GM18909 (cell line): ENCODE measurements around the gene DMD.
"Not testable (repeated sequence)": the region's sequence is repeated elsewhere in the genome, so short reads cannot be mapped to it uniquely, and the experiment has no call there.

Experiments used
- ATAC-seq: cut with Tn5 transposase; IDR thresholded peaks from one replicate; pipeline ENCODE4 v1.9.1; 2021; ENCODE audit warnings: mild to moderate bottlenecking; ENCODE audit not compliant: unreplicated experiment, poor library complexity

Gene DMD

GRCh38 chrX:31508338-31508737 lies 1703.0 kb downstream of the DMD start:
- no peak for ATAC-seq

DNA sequence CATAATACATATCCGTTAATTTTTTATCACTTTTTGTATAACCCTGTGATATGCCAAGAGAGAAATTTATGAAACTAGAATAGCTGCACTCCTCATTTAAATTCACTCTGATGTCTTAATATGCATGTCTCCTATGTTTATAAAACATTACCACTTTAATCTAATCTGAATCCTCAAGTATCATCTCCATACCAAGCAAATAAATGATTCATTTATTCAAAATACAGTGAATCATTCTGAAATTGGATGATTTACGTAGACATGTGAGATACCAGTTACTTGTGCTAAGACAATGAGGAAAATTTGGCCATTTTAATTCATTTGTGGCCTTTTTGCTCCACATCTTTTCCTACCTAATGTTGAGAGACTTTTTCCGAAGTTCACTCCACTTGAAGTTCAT lies 1704.4 kb downstream of the DMD start:
- no peak for ATAC-seq

- ATAC-seq, result no peak
Observed at GRCh38 chrX:31506360-31506759, 1705.0 kb downstream of the DMD start.

- ATAC-seq, result no peak
Observed at GRCh38 chrX:31500921-31501320, 1710.4 kb downstream of the DMD start.

DNA sequence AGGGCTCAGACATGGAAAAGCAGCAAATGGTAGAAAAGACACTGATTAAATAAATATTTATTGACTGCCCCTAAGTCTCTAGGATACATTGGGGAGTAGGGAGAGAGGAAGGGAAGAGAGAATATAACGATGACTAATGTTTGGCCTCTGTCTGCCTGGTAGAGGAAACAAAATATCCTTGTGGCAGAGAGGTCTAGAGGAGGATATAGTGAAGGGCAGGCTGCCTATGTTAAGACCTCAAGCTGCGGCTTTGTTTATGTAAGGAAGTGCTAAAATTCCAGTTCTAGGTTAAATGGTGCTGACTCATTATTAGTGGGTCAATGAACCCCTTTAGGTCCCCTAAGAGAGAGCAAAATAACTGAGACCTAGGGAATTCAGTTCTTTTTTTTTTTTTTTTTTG lies 1712.2 kb downstream of the DMD start:
- no peak for ATAC-seq

DNA sequence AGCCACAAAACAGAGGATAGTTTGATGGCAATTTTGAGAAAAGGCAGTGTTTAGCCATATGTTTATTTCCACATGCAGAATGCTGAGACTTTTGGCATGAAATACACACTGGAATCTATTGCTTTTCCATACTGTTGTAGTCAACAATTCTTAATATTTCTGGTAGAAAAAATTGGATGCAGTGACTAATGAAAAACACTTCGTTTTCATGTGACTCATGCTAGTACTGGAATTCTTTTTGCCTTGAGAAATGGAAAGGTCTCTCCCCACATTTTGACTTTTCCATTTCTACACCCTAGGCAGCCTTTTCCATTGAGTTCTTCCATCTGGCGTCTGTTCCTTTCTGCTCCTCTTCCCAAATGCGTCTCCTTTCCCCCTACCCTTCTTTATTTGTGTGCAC lies 1714.3 kb downstream of the DMD start:
- ATAC-seq, result no peak

DNA sequence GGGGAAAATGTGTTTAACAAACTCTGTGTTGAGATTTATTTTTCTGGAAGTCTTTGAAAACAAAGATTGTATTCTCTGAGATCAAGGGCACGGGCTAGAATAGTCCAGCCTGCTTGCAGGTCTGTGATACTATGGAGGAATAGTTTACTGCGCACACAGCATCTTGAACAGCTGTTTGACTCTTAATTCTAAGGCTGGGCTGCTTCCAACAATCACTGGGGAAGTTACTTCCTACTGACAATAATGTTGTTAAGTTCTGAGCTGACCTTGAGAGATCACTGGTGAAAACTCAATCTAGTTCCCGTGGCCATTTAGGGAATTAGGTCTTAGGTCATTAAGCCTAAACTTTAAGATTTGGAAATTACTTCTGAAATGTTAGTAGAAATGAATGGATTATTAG lies 1723.4 kb downstream of the DMD start:
- ATAC-seq, result no peak

GRCh38 chrX:31483336-31483735 lies 1728.0 kb downstream of the DMD start:
- ATAC-seq, result no peak

GRCh38 chrX:31480696-31481095 lies 1730.7 kb downstream of the DMD start:
- no peak for ATAC-seq

DNA sequence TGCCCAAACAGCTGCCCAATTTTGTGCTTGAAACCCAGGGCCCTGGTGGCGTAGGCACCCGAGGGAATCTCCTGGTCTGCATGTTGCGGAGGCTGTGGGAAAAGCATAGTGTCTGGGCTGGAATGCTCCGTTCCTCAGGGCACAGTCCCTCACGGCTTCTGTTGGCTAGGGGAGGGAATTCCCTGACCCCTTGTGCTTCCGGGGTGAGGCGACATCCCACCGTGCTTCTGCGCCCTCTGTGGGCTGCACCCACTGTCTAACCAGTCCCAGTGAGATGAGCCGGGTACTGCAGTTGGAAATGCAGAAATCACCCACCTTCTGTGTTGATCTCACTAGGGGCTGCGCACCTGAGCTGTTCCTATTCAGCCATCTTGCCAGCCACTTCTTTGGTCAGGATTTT lies 1740.1 kb downstream of the DMD start:
- ATAC-seq, result no peak

- ATAC-seq, result not testable (repeated sequence)
Observed at GRCh38 chrX:31470753-31471152, 1740.6 kb downstream of the DMD start.

- no peak for ATAC-seq
Observed at GRCh38 chrX:31464306-31464915, 1746.9 kb downstream of the DMD start.

DNA sequence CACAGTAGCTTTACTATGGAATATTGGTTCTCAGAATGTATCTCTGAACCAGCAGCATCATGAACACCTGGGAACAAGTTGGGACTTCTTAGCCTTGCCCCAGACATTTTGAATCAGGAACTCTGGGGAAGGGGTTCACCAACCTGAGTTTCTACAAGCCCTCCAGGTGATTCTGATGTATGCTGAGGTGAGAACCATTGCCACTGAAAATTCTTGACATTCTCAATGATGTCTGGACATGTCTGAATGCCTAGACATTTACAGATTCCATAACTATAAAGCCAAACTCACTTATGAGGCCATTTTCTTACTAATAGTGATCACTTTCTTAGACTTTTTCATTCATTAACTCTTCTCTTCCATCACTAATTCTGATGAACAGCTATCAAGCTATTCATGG lies 1750.1 kb downstream of the DMD start:
- ATAC-seq, result no peak

- no peak for ATAC-seq
Observed at GRCh38 chrX:31459361-31459760, 1752.0 kb downstream of the DMD start.

GRCh38 chrX:31449965-31450364 lies 1761.4 kb downstream of the DMD start:
- no peak for ATAC-seq

GRCh38 chrX:31449081-31449480 lies 1762.3 kb downstream of the DMD start:
- no peak for ATAC-seq

- no peak for ATAC-seq
Observed at GRCh38 chrX:31445542-31445941, 1765.8 kb downstream of the DMD start.

DNA sequence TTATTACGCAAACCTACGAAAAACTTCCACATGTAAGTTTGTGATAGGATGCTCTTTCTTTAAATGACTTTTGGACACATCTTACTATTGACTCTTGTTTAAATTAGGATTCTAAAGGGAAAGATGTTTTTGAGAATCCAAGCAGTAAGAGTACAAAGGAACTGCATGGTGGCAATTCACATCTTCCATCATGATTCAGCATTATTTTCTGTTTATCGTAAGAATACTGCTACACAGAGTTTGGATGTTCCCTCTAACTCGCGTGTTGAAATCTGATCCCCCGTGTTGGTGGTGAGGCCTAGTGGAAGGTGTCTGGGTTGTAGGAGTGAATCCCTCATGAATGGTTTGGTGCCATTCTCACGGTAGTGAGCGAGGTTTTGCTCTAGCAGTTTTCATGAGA lies 1767.7 kb downstream of the DMD start:
- ATAC-seq, result no peak

DNA sequence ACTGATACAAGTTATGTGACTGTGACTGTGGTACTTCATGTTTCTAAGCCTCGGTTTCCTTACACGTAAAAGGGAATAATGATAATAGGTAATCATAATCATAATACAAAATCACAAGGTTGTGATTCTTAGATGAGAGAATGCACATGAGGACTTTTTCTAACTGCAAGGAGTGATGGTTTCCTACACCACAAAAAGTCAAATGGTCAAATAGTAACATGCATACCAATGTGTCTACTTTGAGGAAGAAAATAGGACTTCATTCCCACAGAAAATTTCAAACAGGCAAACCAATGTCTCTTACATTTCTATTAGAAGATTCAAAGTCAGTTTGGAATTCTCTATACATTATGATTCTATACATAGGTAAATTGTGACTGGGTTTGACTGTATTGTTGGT lies 1770.8 kb downstream of the DMD start:
- no peak for ATAC-seq

- no peak for ATAC-seq
Observed at GRCh38 chrX:31436424-31436823, 1774.9 kb downstream of the DMD start.

DNA sequence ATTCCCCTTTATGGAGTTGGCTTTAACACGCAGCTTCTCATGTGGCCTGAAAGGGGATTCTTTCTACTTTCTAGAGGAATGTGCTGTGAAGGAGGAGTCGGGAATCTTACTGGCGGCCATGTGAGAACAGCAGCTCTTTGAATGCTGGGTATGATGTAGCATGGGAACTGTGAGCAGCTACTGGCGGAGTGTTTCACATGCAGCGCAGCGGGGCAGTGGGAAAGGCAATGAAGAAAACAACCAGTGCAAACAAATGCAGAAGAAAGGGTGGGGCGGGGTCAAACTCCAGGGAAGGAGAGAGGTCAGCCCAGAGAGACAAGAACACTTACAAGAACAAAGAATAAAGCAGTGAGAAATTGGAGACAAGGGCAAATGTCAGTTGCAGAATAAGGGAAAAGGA lies 1775.8 kb downstream of the DMD start:
- ATAC-seq, result no peak

GRCh38 chrX:31433856-31434255 lies 1777.5 kb downstream of the DMD start:
- ATAC-seq, result no peak

GRCh38 chrX:31429915-31430314 lies 1781.4 kb downstream of the DMD start:
- no peak for ATAC-seq
